Endometrial microvascular endothelial cells (primary cell): Measurements from ENCODE around the gene SMAD3. TPM values are rescaled to one million over a fixed set of nuclear protein-coding genes. Genes with fewer than 3 reads are reported as not detected.

ENCODE experiments used
- in situ Hi-C: cut with HindIII; loops from 2 replicates; pipeline ENCODE4 v1.10.0; 2017; ENCODE audit warnings: low sequenced_read_pairs, low pct_unique_long_range_greater_than_20kb; ENCODE audit errors: inconsistent ontology term
- total RNA-seq: library from RNA; depleted of rRNA; stranded (reverse); fragments of >200 nt; gene quantifications from one replicate; pipeline ENCODE4 v1.2.3, GENCODE V29; 2015; ENCODE audit errors: inconsistent ontology term

SMAD3 gene
- total RNA-seq, 1 donor from 2014 or later = 79.0 TPM

DNA sequence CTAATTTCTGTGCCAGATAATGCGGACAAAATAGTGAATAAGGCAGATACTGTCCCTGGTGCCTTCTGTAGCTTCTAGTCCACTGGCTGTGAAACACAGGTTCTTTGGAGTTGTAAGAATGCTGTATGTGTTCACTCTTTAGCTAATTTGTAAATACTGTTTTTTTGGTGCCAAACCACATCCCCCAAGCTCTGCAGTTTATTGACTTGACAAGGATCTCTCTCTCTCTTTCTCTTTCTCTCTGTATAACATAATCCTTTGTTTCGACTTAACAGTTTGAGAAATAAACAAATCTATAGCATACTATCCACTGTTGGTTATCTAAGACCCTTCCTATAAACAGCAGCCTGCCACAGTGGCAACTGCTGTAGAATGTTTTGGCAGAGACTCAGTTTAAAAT lies 7.6 kb downstream of the SMAD3 start:
- in situ Hi-C loops = loop anchor here (10.0 kb wide), 1 partner anchor 72 kb away; no protein-coding TSS in a partner anchor

DNA sequence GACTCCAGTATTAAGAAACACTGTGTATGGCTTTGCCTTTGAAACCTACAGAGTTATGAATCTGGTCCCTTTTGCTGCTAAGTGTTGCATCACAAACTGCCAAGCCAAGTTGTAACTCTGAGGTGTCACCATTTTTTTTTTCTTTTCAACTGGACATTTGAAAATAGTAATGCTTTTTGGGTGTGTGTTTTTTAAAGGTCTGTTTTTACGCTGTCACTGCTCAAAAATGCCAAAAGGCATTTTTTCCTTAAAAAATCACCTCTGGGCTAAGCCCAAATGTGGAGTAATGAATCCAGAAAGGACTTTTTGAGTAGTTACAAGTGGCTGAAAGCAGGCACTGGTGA lies 9.5 kb downstream of the SMAD3 start:
- in situ Hi-C loops = loop anchor here (10.0 kb wide), 1 partner anchor 70 kb away; no protein-coding TSS in a partner anchor

DNA sequence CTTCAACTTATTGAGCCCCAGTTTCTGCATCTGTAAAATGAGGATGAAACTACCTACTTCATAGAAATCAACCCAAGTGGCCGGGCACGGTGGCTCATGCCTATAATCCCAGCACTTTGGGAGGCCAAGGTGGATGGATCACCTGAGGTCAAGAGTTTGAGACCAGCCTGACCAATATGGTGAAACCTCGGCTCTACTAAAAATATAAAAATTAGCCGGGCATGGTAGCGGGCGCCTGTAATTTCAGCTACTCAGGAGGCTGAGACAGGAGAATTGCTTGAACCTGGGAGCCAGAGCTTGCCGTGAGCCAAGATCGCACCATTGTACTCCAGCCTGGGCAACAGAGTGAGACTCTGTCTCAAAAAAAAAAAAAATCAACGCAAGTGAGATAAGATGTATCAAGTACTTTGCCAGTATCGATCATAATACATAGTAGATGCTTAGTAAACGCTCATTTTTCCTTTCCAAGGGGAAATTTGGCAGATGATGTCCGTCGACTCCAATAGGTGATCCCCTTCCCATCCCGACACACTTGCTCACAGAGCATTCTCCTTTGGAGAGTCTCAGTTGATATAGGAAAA lies 10.2 kb downstream of the SMAD3 start:
- in situ Hi-C loops = loop anchor here (10.0 kb wide), 1 partner anchor 69 kb away; no protein-coding TSS in a partner anchor

DNA sequence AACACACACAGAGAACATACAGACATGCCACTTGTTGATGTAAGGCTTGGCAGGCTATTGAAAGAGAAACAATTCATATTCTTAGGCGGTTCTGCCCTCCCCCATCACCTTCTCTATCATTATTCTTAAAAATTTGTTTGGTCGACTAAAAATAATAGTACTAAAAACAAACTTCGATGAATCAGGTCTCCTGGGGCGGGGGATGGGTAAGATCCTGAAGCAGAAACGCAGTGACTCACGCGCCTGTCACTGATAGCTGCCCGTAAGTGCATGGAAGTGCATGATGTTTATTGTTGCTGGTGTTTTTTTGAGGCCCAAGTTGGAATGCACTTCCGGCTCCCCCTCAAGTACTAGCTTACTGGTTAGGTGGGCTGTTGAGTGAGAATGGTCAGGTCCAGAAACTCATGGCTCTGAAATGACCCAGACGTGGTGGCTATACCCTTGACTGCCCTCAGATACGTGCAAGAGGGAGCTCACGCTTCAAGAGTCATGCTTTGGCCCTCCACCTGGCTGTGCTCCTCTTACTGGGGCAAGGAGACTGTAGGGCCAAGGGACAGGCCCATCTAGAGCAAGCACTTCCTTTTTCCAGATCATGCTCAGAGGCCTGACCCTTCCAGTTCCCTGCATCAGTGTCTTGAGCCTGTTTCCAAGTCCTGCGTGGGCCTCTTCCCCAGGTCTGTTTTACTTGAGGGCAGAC lies 10.9 kb downstream of the SMAD3 start:
- in situ Hi-C loops = loop anchor here (10.0 kb wide), 1 partner anchor 69 kb away; no protein-coding TSS in a partner anchor

DNA sequence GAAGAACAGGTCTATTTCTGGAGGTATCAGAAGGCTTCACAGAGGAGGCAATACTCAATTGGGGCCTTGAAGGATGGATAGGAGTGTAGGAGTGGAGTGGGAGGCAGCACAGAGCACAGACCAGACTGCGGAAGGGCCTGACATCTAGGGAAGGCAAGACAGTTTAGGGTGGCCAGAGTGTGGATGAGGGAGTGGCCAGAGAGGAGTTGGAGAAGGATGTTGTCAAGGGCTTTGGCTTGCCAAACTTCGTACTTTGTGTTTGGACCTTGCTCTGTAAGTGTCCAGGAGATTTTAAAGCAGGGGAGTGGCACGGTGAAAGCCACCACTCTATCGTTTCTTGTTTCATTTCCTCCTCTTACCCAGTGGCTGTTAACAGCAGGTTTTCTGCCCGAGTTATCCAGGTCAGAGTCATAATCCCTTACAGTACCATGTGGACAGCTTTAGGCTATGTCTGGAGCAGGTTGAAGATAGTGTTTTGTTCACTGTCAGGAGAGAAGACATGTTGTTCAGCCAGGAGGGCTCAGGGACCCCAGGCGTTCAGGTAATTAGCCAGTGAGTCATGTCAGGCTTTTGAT lies 12.3 kb downstream of the SMAD3 start:
- in situ Hi-C loops = loop anchor here (10.0 kb wide), 1 partner anchor 67 kb away; no protein-coding TSS in a partner anchor

DNA sequence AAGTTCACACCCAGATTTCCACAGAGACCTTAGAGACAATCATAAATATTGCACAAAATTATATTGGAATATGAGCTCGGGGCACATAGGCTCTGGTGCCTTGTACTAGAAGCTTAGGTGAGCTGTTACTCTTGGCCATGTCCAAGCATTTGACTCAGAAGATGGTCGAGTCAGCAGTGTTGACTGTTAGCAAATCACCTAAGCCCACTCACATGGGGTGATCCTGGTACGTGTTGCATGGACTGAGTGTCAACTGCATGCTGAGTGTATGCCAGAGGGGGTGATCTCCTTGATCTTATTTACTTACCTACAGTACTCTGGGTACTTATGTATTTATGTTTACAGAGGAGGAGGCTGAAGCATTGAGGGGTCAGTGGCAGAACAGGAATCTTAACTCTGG lies 14.0 kb downstream of the SMAD3 start:
- in situ Hi-C loops = loop anchor here (10.0 kb wide), 1 partner anchor 65 kb away; no protein-coding TSS in a partner anchor

DNA sequence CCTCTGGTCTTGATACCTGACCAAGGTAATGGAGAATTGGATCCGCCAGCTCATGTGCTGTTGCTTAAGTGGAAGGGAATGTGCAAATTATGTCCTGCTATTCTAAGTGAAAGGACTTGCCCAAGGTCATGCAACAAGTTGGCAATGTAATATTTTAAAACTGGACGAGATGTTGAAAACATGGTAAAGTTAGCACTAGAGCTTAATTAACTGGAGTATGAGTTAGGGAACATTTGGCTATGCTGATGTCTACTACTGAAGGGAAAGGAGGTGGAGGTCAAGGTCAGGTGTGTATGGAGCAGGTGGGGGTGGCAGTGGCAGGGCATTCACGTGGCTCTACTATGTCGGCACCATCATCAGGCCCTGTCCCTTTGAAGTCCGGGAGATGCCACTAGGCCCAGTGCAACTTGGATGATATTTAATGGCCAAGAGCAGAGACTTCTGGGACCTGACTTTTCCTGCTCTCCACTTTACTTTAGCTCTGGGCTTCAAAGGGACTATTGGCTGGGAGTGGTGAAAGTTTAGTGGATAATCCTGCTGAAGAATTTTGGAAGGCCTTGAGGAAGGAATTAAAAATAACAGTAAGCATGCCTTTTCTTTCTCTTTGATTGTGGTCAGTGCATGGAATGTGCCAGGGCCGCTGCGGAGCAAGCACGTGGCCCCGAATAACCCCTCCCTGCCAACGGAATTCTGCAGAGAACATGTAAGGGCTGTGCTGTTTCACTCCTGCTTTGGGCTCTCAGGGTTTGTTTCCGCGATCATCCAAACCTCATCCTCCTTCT lies 14.9 kb downstream of the SMAD3 start:
- in situ Hi-C loops = no loop called here

DNA sequence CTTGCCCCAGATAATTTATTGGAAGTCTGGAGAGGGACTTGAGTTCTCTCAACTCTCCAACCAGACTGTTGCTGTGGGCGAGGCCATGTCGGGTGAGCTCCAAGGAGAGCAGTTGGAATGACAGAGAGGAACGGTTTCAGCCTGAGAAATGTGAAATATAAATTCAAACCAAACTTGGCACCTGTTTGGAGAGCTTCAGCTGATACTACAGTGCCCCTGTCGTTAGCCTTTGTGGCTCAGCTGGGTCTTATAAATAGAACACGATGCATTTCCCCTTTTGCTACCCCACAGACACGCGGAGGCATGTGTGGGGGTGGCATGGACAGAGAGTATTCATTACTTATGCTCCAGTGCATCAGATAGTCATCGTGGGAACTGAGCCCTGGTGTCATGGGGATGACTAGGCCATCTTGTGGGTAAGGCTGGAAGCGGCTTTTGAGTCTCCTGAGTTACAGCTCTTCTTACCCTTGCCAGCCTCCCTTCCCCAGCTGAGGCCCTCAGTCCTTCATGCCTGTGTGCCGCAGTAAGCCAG lies 15.6 kb downstream of the SMAD3 start:
- in situ Hi-C loops = no loop called here

DNA sequence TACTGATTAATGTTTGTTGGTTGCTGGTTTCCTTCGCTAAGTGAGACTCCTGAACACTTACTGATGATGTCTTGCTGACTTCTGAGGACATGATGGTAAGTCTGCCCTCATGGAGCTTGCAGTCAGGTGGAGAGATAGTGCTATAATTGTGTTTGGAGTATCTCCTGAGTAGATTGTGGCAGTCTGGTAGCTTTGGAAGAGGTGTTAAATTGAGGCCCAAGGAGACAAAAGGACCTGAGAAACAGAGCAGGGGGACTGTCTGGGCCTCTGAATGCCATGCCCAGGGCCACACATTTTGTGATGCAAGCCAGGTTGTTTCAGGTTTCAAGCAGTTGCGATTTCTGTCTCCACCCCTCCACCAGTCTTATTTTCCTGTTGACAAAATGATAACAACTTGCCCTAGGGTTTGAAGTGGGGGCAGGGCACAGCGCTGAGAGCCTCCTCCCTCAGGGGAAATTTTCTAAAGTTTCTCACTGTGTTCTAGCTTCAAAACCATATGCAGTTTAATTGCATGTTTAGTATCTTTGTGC lies 16.7 kb downstream of the SMAD3 start:
- in situ Hi-C loops = no loop called here

DNA sequence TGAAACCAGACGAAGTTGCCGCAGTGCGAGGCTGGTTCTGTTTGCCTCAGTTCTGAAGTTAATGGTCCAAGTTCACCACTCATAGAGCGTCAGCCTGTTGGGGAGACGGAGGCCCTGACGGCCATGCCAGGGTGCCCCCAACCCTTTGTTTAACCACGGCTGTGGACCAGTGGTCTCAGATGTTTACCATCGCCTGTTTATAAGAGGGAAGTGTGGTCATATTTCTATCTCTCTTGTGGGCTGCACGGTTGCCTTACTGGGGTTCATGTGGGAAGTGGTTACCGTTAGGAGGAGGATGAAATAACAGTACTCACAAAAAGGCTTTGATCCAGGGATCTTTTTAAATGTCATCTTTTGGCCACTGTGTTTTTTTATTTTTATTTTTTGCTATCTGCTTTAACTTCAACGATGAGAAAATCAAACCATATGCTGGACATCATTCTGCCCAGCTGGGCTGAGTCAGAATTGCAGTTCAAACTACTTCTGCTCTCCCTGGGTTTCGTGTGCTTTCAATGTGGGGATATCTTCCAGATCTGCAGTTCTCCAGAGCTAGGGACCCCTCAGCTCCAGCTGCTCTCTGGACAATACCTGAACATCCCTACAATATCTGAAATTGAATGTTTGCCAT lies 17.8 kb downstream of the SMAD3 start:
- in situ Hi-C loops = no loop called here

DNA sequence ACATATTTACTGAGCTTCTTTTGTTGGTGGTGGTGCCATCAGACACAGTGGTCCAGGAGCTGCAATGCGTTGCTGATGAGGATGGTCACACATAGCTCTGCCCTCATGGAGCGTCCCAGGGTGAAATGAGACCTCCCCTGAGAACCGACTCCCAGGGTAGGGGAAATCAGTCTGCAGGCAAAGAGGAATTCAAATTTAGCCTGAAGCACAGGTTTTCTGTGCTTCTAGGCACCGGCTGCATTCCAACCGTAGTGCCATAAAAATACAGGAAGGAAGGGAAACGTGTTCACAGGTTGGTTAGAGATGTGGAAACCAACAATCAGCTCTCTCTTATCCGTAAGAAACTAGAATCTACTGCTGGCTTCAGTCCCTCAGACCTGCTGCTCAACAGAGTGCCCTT lies 19.2 kb downstream of the SMAD3 start:
- in situ Hi-C loops = no loop called here

DNA sequence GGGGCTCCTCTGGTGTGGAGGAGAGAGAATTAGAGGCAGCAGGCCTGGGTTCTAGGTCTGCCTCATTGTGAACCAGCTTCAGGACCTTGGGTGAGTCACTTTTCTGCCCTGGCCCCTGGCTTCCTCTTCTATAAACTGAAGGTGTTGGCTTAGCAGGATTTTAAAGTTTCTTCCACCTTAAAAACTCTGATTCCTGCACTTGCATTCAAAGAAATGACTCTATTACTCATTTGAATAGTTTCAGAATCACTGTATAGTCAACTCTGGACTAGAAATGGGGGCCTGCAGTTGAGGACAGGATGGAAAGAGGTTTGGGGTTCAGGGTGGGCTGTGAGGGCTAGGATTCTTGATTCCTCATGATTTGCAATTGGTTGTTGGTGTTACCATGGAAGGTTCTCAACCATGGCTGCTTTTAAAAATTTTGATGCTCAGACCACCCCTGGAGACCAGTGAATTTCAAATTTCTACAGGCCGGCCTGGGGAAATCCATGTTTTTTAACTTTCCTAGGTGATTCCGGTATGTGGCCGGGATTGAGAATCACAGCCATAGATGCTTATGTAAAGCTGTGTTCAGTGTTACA lies 19.9 kb downstream of the SMAD3 start:
- in situ Hi-C loops = no loop called here

DNA sequence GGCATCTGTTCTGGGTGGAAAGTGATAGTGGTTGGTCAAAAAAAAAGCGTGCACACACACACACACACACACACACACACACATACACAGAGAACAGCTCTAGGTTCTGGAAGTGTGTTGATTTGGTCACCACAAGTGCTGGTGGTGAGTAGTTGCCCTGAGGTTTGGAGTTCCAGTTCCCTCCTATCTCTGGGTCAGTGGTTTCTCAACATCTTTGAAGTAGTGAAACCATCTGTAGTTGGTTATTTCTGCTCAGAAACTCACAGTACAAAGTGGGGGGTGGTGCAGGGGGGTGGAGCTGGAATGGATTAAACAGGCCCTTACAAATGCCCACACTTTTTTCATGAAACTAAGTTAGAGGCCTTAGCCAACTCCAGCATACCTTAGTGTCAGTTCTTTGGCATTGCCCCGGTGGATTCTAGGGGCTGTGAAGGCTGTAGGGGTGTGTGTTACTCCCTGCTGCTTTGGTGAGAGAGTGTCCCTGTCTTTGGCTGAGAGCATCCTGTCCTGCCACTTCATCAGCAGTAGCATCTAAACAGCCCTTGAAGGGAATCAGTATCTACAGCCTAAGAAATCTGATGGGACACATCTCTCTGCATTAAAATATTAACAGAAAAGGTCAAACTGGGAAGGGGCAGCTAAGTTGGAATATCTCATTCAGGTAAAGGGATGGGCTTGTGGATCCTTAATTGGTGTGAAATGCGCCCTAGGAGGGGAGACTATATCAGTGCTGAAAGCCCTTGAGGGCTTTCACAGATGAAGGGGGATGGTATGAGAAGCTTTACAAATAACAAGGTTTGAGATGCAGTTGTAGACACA lies 20.6 kb downstream of the SMAD3 start:
- in situ Hi-C loops = no loop called here

DNA sequence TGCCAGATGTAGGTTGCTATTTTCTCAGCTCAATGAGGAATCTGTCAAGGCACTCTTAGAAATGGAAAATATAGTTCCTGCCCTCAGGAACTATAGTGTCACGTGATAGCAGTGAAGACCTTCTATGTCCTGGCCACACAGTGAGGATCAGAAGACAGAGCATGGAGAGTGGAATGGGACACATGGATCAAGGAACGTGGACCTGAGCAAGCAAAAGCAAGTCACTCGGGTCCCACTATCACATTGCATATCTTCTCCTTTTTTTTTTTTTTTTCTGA lies 21.2 kb downstream of the SMAD3 start:
- in situ Hi-C loops = no loop called here

DNA sequence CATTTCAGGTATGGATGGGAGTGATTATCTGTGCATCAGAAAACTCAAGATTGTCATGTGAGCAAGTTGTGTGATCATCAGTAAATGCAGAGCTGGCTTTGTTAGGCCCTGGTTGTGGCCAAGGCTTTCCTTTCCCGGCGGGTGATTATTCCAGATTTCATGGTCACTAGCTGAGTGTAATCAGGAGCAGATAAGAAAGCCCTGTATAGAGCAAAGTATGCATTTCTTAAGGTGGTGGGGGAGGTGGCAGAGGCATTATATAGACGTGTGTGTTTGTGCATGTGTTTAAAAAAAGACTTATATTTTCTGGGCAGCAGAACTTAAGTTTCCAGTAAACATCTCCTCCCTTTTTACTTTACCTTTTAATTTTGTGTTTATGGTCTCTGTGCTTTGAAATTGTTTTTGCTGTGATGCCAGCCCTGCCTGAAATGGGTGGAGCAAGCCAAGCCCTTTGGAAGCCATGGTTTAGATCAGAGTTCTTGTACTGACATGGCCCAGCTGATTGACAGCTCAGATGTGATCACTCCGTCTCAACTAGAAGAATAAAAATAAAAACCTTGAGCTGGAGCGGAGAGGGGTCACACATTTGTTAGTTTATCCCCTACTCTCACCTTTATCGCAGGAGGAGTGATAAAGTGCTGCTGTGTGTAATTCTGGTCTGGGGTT lies 22.2 kb downstream of the SMAD3 start:
- in situ Hi-C loops = no loop called here

DNA sequence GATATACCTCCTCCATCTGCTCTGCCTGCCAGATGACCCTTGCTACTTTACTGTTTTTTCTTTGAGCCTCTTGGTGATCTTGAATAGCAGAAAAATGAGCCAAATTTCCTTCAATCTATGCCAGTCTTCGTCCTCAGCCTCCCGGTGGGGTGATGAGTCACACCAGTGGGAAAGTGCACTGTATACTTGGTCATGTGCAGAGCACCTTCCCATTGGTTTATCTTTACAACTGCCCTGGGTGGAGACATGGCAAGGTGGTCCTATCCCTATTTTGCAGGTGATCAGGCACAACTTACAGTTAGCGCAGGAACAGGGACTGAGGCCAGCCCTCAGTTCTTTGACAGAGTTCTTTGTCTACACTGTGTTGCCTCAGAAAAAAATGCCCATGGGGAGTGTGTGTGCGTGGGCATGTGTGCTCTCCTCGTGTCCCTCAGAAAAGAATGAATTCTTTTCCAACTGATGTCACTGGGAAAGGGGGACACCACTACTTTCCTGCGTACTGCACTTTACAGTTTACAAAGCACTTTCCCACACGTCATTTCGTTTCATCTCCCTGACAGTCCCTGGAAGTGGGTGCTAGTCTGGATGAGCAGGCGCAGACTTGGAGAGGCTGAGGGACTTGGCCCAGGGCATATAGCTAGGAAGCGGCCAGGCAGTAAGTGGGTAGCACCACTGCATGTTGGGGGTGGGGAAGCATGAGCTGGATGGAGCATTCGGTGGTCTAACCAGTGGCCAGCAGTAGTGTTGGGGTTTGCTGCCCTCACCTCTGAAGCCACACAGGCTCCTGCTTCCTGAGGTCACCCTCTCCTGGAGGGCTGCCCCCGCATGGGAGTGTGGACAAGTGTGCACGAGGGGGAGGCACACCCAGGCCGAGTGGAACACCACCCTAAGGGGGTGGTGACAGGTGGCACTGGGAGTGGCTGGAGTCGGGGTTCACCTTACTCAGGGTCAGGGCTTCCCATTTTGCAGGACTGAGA lies 24.1 kb downstream of the SMAD3 start:
- in situ Hi-C loops = no loop called here
